DND-41 (cell line): ENCODE results near the gene ARSB.
A peak's percentile ranks its signal among the peaks of the same experiment; 100 is the strongest.

ENCODE experiments used
- ATAC-seq: fragments of 200-7000 bp; cut with Tn5 transposase; 3 replicates; pipeline ENCODE4 v1.9.1; 2021; ENCODE audit warnings: low read depth; ENCODE audit not compliant: insufficient read depth
- DNase-seq: peaks from one replicate; pipeline ENCODE4 v3.0.0-alpha.2; 2020
- H2AFZ ChIP-seq: 2 replicates; pipeline ENCODE4 v1.6.0; 2012; ENCODE audit warnings: low read depth, low read length
- H3K27ac ChIP-seq: 2 replicates; pipeline ENCODE4 v1.5.1; 2012; ENCODE audit warnings: low read length, inconsistent platforms
- H3K27me3 ChIP-seq: fragments of 200-600 bp; sonication (generic); 2 replicates; pipeline ENCODE4 v1.6.0; 2012; ENCODE audit warnings: low read length, mild to moderate bottlenecking, inconsistent platforms; ENCODE audit not compliant: insufficient read depth, poor library complexity
- H3K36me3 ChIP-seq: 2 replicates; pipeline ENCODE4 v1.5.1; 2012; ENCODE audit warnings: low read length, inconsistent platforms; ENCODE audit not compliant: insufficient read depth
- H3K4me1 ChIP-seq: 2 replicates; pipeline ENCODE4 v1.5.1; 2012; ENCODE audit warnings: mild to moderate bottlenecking, low read length; ENCODE audit not compliant: insufficient read depth
- H3K4me2 ChIP-seq: 2 replicates; pipeline ENCODE4 v1.6.0; 2012; ENCODE audit warnings: mild to moderate bottlenecking, moderate library complexity, low read length, inconsistent platforms; ENCODE audit not compliant: insufficient read depth
- H3K4me3 ChIP-seq, 2 experiments: fragments of 200-600 bp in 1 of 2; shearing (Covaris generic) in 1 of 2; 2 replicates each; pipeline ENCODE4 v1.5.1; 2012 to 2016; ENCODE audit warnings: inconsistent platforms in 2 of 2, low read length in 2 of 2, mild to moderate bottlenecking in 2 of 2, low read depth in 1 of 2, moderate library complexity in 1 of 2
- H3K79me2 ChIP-seq: 2 replicates; pipeline ENCODE4 v1.6.0; 2012; ENCODE audit warnings: low read length, inconsistent platforms; ENCODE audit not compliant: insufficient read depth
- H3K9ac ChIP-seq: 2 replicates; pipeline ENCODE4 v1.6.0; 2012; ENCODE audit warnings: low read depth, mild to moderate bottlenecking, inconsistent platforms, low read length, moderate library complexity
- H3K9me3 ChIP-seq: 2 replicates; pipeline ENCODE4 v1.5.1; 2012; ENCODE audit warnings: low read length, moderate library complexity, mild to moderate bottlenecking, inconsistent platforms; ENCODE audit not compliant: insufficient read depth, severe bottlenecking
- H4K20me1 ChIP-seq: 2 replicates; pipeline ENCODE4 v1.6.0; 2012; ENCODE audit warnings: low read length; ENCODE audit not compliant: insufficient read depth
- EZH2 ChIP-seq: IDR thresholded peaks from 3 replicates; pipeline ENCODE4 v1.6.1; 2012; ENCODE audit warnings: borderline replicate concordance, low read depth, mild to moderate bottlenecking, moderate library complexity, low read length, inconsistent platforms; ENCODE audit not compliant: severe bottlenecking
- TF ChIP-seq, protein P1 (sequence below): IDR thresholded peaks from 2 replicates; pipeline ENCODE4 v1.5.1; 2012; ENCODE audit warnings: borderline replicate concordance, low read length, moderate library complexity, mild to moderate bottlenecking; ENCODE audit not compliant: poor library complexity, severe bottlenecking; ENCODE audit errors: extremely low read depth

The ARSB gene

DNA sequence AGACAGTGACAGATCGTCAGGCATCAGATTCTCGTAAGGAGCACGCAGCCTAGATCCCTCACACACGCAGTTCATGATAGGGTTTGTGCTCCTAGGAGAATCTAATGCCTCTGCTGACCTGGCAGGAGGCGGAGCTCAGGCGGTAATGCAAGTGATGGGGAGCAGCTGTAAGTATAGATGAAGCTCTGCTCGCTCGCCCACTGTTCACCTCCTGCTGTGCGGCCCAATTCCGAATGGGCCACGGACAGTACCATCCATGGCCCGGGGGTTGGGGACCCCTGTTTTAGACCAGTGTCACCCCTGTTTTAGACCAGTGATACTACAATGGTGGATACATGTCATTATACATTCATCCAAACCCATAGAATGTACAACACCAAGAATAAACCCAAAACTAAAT is 4.0 kb upstream of the ARSB start:
- DNase-seq = no peak
- Histone ChIP-seq H3K27ac (no peak overlapping the region), H3K4me1 (peaks cover 19% of the 10 kb centered on the region), H3K4me2 (no peak overlapping the region), H3K4me3 (no peak overlapping the region), H2AFZ (no peak overlapping the region), H4K20me1 (no peaks in the 10 kb centered on the region), H3K79me2 (peaks cover 3% of the 10 kb centered on the region), H3K9ac (no peak overlapping the region), H3K36me3 (no peaks in the 10 kb centered on the region), H3K9me3 (no peaks in the 10 kb centered on the region), H3K27me3 (no peaks in the 10 kb centered on the region)
- no peak for ATAC-seq
- TF ChIP-seq, protein P1, sequence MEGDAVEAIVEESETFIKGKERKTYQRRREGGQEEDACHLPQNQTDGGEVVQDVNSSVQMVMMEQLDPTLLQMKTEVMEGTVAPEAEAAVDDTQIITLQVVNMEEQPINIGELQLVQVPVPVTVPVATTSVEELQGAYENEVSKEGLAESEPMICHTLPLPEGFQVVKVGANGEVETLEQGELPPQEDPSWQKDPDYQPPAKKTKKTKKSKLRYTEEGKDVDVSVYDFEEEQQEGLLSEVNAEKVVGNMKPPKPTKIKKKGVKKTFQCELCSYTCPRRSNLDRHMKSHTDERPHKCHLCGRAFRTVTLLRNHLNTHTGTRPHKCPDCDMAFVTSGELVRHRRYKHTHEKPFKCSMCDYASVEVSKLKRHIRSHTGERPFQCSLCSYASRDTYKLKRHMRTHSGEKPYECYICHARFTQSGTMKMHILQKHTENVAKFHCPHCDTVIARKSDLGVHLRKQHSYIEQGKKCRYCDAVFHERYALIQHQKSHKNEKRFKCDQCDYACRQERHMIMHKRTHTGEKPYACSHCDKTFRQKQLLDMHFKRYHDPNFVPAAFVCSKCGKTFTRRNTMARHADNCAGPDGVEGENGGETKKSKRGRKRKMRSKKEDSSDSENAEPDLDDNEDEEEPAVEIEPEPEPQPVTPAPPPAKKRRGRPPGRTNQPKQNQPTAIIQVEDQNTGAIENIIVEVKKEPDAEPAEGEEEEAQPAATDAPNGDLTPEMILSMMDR = no peak
- TF ChIP-seq EZH2 = no peak

DNA sequence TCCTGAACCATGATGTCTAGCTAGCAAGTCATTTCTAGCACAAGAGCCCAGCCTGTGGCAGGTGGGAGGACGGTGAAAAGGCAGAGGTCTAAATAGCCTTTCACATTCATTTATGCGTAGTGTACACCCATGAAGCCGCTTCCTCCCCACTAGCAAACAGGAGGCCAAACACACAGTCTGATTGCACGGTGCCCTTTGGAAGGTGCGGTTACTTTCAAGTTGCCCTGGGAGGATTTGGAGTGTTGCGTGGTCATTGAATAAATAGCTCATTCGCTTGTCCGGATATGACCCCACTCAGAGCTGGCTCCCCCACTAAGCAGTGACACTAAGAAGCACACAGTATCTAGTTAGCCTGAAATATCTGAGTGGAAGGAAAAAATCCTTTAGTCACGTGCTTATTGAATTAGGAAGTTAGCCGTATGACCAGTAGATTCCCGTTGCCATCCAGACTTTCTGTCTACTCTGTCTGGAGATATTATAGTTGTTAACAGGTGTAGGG is 664 bp upstream of the ARSB start:
- no peaks in the 10 kb centered on the region for H3K36me3 ChIP-seq
- H3K9ac ChIP-seq = peak overlapping the region; percentile 96
- TF ChIP-seq, protein P1 = no peak
- TF ChIP-seq EZH2 = no peak
- peak overlapping the region; percentile 82 for H3K27ac ChIP-seq
- H3K79me2 ChIP-seq = peaks cover 26% of the 10 kb centered on the region
- peak overlapping the region; percentile 59 to 69; a peak in 3 of 4 replicates for H3K4me3 ChIP-seq
- peak; percentile 26 for DNase-seq
- peak; percentile 11; the same call in 1 of the 3 replicates for ATAC-seq
- H3K27me3 ChIP-seq = no peaks in the 10 kb centered on the region
- H3K9me3 ChIP-seq = no peaks in the 10 kb centered on the region
- H3K4me1 ChIP-seq = peaks cover 29% of the 10 kb centered on the region
- H2AFZ ChIP-seq = peak overlapping the region; percentile 64
- H3K4me2 ChIP-seq = peak overlapping the region; percentile 79
- H4K20me1 ChIP-seq = no peaks in the 10 kb centered on the region

DNA sequence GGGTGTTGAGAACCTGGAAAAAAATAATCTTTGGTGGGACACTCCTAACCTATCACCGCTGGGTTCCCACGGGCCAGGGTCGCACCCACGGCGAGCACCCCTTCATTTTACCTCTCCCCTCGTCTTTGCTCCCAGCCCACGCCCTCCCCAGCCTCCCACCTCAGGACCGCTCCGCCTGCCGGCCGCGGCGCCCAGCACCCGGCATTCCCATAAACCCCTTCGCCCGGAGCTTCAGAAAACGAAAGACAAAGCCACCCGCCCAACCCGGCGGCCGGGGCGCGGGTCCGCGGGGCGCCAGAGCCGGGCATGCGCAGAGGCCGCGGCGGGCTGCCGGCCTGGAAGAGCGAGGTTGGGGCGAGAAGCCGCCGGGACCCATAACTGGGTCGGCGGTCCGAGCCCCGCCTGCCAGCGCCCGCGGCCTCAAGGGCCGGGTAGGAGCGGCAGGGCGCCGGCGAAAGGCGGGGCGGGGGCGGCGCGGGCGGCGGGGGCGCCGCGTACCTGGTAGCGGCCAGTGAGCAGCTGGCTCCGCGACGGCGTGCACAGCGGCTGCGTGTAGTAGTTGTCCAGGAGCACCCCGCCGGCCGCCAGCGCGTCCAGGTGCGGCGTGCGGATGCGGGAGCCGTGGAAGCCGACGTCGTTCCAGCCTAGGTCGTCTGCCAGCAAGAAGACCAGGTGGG is 533 bp downstream of the ARSB start:
- Histone ChIP-seq H3K79me2 (peaks cover 32% of the 10 kb centered on the region), H3K9ac (peak overlapping the region; percentile 96), H3K4me3 (peak overlapping the region; percentile 59 to 69), H4K20me1 (no peaks in the 10 kb centered on the region), H3K4me2 (peak overlapping the region; percentile 79), H3K9me3 (no peaks in the 10 kb centered on the region), H2AFZ (peak overlapping the region; percentile 92), H3K27ac (peak overlapping the region; percentile 82), H3K36me3 (no peaks in the 10 kb centered on the region), H3K4me1 (peaks cover 29% of the 10 kb centered on the region), H3K27me3 (no peaks in the 10 kb centered on the region)
- ATAC-seq = peak; percentile 86
- TF ChIP-seq, protein P1 = peak; percentile 18
- TF ChIP-seq EZH2 = no peak
- peak; percentile 88 for DNase-seq
